ENCODE measurements around the gene B4GALNT3.
"Not testable (repeated sequence)": the region's sequence is repeated elsewhere in the genome, so short reads cannot be mapped to it uniquely, and the experiment has no call there.

B4GALNT3 gene

GRCh38 chr12:459430-460258 lies at the start of gene B4GALNT3:
TSS of gene B4GALNT3 (plus strand) at chr12:459939. CDS start at chr12:460377, 438 bp downstream.
- DNase-seq (ENCODE audit: low read depth): no peak

- no peak for DNase-seq (ENCODE audit: low read depth)
These were observed 44.9 kb upstream of the B4GALNT3 start for GRCh38 chr12:414859-415258.

- DNase-seq (ENCODE audit: low read depth): no peak
These were observed 41.3 kb upstream of the B4GALNT3 start for GRCh38 chr12:418432-418831.

GRCh38 chr12:422526-422925 lies 37.2 kb upstream of the B4GALNT3 start:
- DNase-seq (ENCODE audit: low read depth): no peak

- not testable (repeated sequence) for DNase-seq (ENCODE audit: low read depth)
These were observed 24.0 kb upstream of the B4GALNT3 start for GRCh38 chr12:435737-436136.

- peak; percentile 4 for DNase-seq (ENCODE audit: low read depth)
These were observed 17.4 kb upstream of the B4GALNT3 start for GRCh38 chr12:442235-442884.

GRCh38 chr12:447141-447540 lies 12.6 kb upstream of the B4GALNT3 start:
- DNase-seq (ENCODE audit: low read depth): no peak

- no peak for DNase-seq (ENCODE audit: low read depth)
These were observed 10.5 kb upstream of the B4GALNT3 start for GRCh38 chr12:449203-449602.

GRCh38 chr12:450438-450837 lies 9.3 kb upstream of the B4GALNT3 start:
- no peak for DNase-seq (ENCODE audit: low read depth)

GRCh38 chr12:452667-453210 lies 7.0 kb upstream of the B4GALNT3 start:
- no peak for DNase-seq (ENCODE audit: low read depth)

GRCh38 chr12:454833-455232 lies 4.9 kb upstream of the B4GALNT3 start:
- no peak for DNase-seq (ENCODE audit: low read depth)

- no peak for DNase-seq (ENCODE audit: low read depth)
These were observed 3.9 kb upstream of the B4GALNT3 start for GRCh38 chr12:455821-456220.

- DNase-seq (ENCODE audit: low read depth): no peak
These were observed 2.1 kb upstream of the B4GALNT3 start for GRCh38 chr12:457676-458075.

- DNase-seq (ENCODE audit: low read depth): no peak
These were observed 699 bp upstream of the B4GALNT3 start for GRCh38 chr12:459050-459429.

- DNase-seq (ENCODE audit: low read depth): no peak
These were observed 807 bp downstream of the B4GALNT3 start for GRCh38 chr12:460261-461230.

GRCh38 chr12:461425-461824 lies 1.7 kb downstream of the B4GALNT3 start:
- DNase-seq (ENCODE audit: low read depth): no peak

- no peak for DNase-seq (ENCODE audit: low read depth)
These were observed 3.4 kb downstream of the B4GALNT3 start for GRCh38 chr12:462936-463705.

- DNase-seq (ENCODE audit: low read depth): no peak
These were observed 4.9 kb downstream of the B4GALNT3 start for GRCh38 chr12:464484-465267.

- no peak for DNase-seq (ENCODE audit: low read depth)
These were observed 6.3 kb downstream of the B4GALNT3 start for GRCh38 chr12:466039-466438.

- DNase-seq (ENCODE audit: low read depth): no peak
These were observed 7.0 kb downstream of the B4GALNT3 start for GRCh38 chr12:466762-467161.
